Fibroblast of the aortic adventitia (primary cell): ENCODE data around the gene HPD. TPM values are rescaled to one million over a fixed set of nuclear protein-coding genes. Genes with fewer than 3 reads are reported as not detected.
A peak's percentile ranks its signal among the peaks of the same experiment; 100 is the strongest.

ENCODE experiments used
- DNase-seq: peaks from one replicate; pipeline ENCODE4 v3.0.0-alpha.2; 2010; ENCODE audit warnings: low read depth
- H3K4me3 ChIP-seq: 2 replicates; pipeline ENCODE4 v1.5.1; 2011; ENCODE audit warnings: low read depth, mild to moderate bottlenecking, control low read depth, low read length, moderate library complexity
- total RNA-seq: library from RNA; depleted of rRNA; stranded (reverse); fragments of >200 nt; gene quantifications from 2 replicates; pipeline ENCODE4 v1.2.3, GENCODE V29; 2012; ENCODE audit warnings: low replicate concordance
- TF ChIP-seq, protein P1 (sequence below): IDR thresholded peaks from 2 replicates; pipeline ENCODE4 v1.5.1; 2011; ENCODE audit warnings: mild to moderate bottlenecking, low read length, control low read depth, inconsistent platforms; ENCODE audit not compliant: insufficient read depth

Gene HPD
- total RNA-seq, 1 donor, result 1.8 TPM

DNA sequence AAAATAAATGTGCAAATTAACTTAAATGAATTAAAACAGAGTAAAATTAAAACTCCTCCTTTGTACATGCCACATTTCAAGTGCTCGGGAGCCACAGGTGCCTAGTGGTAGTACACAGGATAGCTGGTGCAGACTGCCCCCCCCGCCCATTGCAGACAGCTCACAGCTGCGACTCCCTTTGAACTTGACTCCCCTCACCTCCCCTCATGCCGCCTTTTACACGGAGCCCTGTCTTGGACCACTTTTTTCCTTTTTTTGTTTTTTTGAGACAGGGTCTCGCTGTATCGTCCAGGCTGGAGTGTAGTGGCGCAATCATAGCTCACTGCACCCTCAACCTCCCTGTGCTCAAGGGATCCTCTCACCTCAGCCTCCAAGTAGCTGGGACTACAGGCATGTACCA is 43.4 kb downstream of the HPD start:
- H3K4me3 ChIP-seq, result no peak overlapping the region
- TF ChIP-seq, protein P1, sequence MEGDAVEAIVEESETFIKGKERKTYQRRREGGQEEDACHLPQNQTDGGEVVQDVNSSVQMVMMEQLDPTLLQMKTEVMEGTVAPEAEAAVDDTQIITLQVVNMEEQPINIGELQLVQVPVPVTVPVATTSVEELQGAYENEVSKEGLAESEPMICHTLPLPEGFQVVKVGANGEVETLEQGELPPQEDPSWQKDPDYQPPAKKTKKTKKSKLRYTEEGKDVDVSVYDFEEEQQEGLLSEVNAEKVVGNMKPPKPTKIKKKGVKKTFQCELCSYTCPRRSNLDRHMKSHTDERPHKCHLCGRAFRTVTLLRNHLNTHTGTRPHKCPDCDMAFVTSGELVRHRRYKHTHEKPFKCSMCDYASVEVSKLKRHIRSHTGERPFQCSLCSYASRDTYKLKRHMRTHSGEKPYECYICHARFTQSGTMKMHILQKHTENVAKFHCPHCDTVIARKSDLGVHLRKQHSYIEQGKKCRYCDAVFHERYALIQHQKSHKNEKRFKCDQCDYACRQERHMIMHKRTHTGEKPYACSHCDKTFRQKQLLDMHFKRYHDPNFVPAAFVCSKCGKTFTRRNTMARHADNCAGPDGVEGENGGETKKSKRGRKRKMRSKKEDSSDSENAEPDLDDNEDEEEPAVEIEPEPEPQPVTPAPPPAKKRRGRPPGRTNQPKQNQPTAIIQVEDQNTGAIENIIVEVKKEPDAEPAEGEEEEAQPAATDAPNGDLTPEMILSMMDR, result no peak
- no peak for DNase-seq

GRCh38 chr12:121814429-121815119 is 44.1 kb downstream of the HPD start:
- TF ChIP-seq, protein P1, result no peak
- no peak for DNase-seq
- H3K4me3 ChIP-seq, result no peak overlapping the region

- TF ChIP-seq, protein P1, result no peak
- no peak for DNase-seq
- no peak overlapping the region for H3K4me3 ChIP-seq
Measured at GRCh38 chr12:121813951-121814350, 44.7 kb downstream of the HPD start.

DNA sequence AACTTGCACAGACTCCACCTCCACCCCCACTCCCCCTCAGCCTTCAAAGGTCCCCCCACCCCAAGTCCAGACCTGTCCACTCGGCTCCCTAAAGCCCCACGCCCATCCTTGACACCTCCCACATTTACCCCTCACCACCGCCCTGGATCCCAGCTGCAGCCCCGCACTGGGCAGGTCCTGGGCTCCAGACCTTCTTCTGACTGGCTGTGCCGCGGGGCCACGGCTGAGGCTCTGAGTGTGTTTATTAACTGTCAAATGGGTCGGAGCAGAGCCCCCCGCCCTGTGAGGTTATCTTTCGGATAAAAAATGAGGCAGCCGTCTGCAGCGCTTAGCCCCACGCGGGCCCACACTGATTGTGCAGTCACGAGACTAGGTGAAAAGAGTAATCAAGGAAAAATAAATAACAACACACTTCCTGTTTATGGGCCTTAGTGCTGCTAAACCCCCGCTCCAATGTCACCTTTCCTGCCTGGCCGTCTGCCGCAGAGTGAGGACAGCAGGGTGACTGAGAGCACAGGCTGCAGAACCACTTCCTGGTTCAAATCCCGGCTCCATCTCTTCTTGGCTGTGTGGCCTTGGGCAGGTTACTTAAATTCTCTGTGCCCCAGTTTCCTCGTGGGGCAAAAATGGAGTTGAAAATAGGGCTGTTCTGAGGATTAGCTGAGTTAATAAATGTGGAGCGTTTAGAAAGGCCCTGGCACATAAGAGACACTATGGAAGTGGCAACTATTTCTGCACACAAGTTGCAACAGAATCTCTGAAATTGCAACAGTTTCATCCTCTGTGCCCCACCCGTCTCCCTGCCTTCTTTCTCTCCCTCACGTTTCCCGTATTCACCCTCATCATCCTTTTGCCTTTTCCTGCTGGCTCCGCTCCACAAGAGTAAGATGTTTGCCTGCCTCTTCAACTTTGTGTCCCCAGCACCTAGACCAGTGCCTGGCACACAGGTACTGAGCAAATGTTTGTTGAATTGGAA is 45.5 kb downstream of the HPD start:
- DNase-seq, result peak; percentile 65
- TF ChIP-seq, protein P1, result no peak
- H3K4me3 ChIP-seq, result peak overlapping the region; percentile 81

- TF ChIP-seq, protein P1, result no peak
- peak overlapping the region; percentile 81 for H3K4me3 ChIP-seq
- DNase-seq, result peak; percentile 79
Measured at GRCh38 chr12:121812320-121812871, 46.3 kb downstream of the HPD start.

GRCh38 chr12:121811434-121812319 is 47.0 kb downstream of the HPD start:
- peak; percentile 63 for DNase-seq
- TF ChIP-seq, protein P1, result peak; percentile 70
- H3K4me3 ChIP-seq, result peak overlapping the region; percentile 81
